GM06990 (cell line): ENCODE data around the gene SBF2.

Experiments
- DNase-seq: peaks from one replicate; pipeline ENCODE4 v3.0.0-alpha.2; 2011; ENCODE audit not compliant: insufficient read length; ENCODE audit errors: extremely low read depth
- H3K27me3 ChIP-seq: replicated peaks from 2 replicates; pipeline ENCODE4 v1.6.0; 2011; ENCODE audit warnings: low read length; ENCODE audit not compliant: control insufficient read depth, insufficient read depth
- H3K36me3 ChIP-seq: 2 replicates; pipeline ENCODE4 v1.5.1; 2011; ENCODE audit warnings: low read length; ENCODE audit not compliant: control insufficient read depth, insufficient read depth
- H3K4me3 ChIP-seq: replicated peaks from 2 replicates; pipeline ENCODE4 v1.5.1; 2011; ENCODE audit warnings: low read depth, mild to moderate bottlenecking, control low read depth, low read length
- TF ChIP-seq, protein P1 (sequence below): IDR thresholded peaks from 2 replicates; pipeline ENCODE4 v1.5.1; 2011; ENCODE audit warnings: low read length, control low read depth, mild to moderate bottlenecking, inconsistent platforms; ENCODE audit not compliant: insufficient read depth, poor library complexity, severe bottlenecking

The SBF2 gene

GRCh38 chr11:9874466-9874865, 419.6 kb downstream of the SBF2 start:
- TF ChIP-seq, protein P1, sequence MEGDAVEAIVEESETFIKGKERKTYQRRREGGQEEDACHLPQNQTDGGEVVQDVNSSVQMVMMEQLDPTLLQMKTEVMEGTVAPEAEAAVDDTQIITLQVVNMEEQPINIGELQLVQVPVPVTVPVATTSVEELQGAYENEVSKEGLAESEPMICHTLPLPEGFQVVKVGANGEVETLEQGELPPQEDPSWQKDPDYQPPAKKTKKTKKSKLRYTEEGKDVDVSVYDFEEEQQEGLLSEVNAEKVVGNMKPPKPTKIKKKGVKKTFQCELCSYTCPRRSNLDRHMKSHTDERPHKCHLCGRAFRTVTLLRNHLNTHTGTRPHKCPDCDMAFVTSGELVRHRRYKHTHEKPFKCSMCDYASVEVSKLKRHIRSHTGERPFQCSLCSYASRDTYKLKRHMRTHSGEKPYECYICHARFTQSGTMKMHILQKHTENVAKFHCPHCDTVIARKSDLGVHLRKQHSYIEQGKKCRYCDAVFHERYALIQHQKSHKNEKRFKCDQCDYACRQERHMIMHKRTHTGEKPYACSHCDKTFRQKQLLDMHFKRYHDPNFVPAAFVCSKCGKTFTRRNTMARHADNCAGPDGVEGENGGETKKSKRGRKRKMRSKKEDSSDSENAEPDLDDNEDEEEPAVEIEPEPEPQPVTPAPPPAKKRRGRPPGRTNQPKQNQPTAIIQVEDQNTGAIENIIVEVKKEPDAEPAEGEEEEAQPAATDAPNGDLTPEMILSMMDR, result no peak
- Histone ChIP-seq H3K4me3 (no peak overlapping the region), H3K27me3 (no peaks in the 10 kb centered on the region), H3K36me3 (no peaks in the 10 kb centered on the region)
- DNase-seq, result no peak

DNA sequence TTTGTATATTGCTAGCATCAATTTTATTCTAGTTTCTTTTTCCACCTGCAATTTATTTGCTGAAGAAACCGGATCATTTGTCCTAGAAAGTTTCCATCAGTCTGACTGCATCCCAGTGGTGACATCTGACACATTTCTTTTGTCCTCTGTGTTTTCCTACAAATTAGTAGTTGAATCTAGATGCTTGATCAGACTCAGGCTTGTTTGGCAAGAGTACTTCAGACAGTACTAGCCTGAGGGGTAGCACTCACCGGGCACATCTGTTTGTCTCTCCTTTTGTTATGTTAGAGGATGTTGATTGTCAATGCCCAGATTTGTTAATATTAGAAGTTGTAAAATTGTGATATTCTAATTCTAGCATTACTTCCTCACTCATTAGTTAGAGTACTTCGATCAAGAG, 425.4 kb downstream of the SBF2 start:
- Histone ChIP-seq H3K4me3 (no peak overlapping the region), H3K27me3 (no peaks in the 10 kb centered on the region), H3K36me3 (no peaks in the 10 kb centered on the region)
- no peak for DNase-seq
- TF ChIP-seq, protein P1, result no peak

- no peaks in the 10 kb centered on the region for H3K36me3 ChIP-seq
- TF ChIP-seq, protein P1, result no peak
- no peak for DNase-seq
- H3K27me3 ChIP-seq, result no peaks in the 10 kb centered on the region
- no peak overlapping the region for H3K4me3 ChIP-seq
Observed at GRCh38 chr11:9862981-9863380, 431.0 kb downstream of the SBF2 start.

GRCh38 chr11:9861860-9862725, 431.9 kb downstream of the SBF2 start:
- H3K36me3 ChIP-seq, result no peaks in the 10 kb centered on the region
- DNase-seq, result peak; percentile 21
- no peak overlapping the region for H3K4me3 ChIP-seq
- TF ChIP-seq, protein P1, result peak; percentile 83
- H3K27me3 ChIP-seq, result no peaks in the 10 kb centered on the region

GRCh38 chr11:9859554-9860305, 434.3 kb downstream of the SBF2 start:
- Histone ChIP-seq H3K4me3 (no peak overlapping the region), H3K27me3 (no peaks in the 10 kb centered on the region), H3K36me3 (no peaks in the 10 kb centered on the region)
- TF ChIP-seq, protein P1, result no peak
- no peak for DNase-seq
